GM12872 (cell line): Measurements from ENCODE around the gene MRGPRX4.

ENCODE experiments used
- CTCF ChIP-seq: IDR thresholded peaks from 3 replicates; pipeline ENCODE4 v1.5.1; 2011; ENCODE audit warnings: low read depth, mild to moderate bottlenecking, low read length, moderate library complexity; ENCODE audit not compliant: insufficient read depth

Gene MRGPRX4

GRCh38 chr11:18172666-18173065 lies at the start of gene MRGPRX4:
TSS of gene MRGPRX4 (plus strand) at chr11:18172837. CDS start at chr11:18173257, 420 bp downstream.
- TF ChIP-seq CTCF: no peak

GRCh38 chr11:18132341-18132740 lies 40.3 kb upstream of the MRGPRX4 start, which contains the start of gene MRGPRX3:
TSS of gene MRGPRX3 (plus strand) at chr11:18132571. CDS start at chr11:18137203, 4,632 bp downstream.
- no peak for TF ChIP-seq CTCF

GRCh38 chr11:18135308-18135707 lies 37.3 kb upstream of the MRGPRX4 start:
- no peak for TF ChIP-seq CTCF

- no peak for TF ChIP-seq CTCF
Observed at GRCh38 chr11:18137186-18137800, 35.3 kb upstream of the MRGPRX4 start.

- no peak for TF ChIP-seq CTCF
Observed at GRCh38 chr11:18140145-18140544, 32.5 kb upstream of the MRGPRX4 start.

- no peak for TF ChIP-seq CTCF
Observed at GRCh38 chr11:18144243-18144642, 28.4 kb upstream of the MRGPRX4 start.

- peak; percentile 34; the same call in 1 of the 3 replicates for TF ChIP-seq CTCF
Observed at GRCh38 chr11:18145025-18145424, 27.6 kb upstream of the MRGPRX4 start.
